ENCODE results near the gene LONRF2.

LONRF2 gene

GRCh38 chr2:100275200-100275589, 47.1 kb downstream of the LONRF2 start:
- no peak for DNase-seq (ENCODE audit: low spot score)

GRCh38 chr2:100274566-100275199, 47.6 kb downstream of the LONRF2 start:
- DNase-seq (ENCODE audit: low spot score): no peak

GRCh38 chr2:100274076-100274475, 48.2 kb downstream of the LONRF2 start:
- DNase-seq (ENCODE audit: low spot score): no peak

GRCh38 chr2:100273387-100273786, 48.9 kb downstream of the LONRF2 start:
- DNase-seq (ENCODE audit: low spot score): no peak

- no peak for DNase-seq (ENCODE audit: low spot score)
These were observed 49.4 kb downstream of the LONRF2 start for GRCh38 chr2:100272841-100273329.

GRCh38 chr2:100271210-100271609, 51.1 kb downstream of the LONRF2 start:
- DNase-seq (ENCODE audit: low spot score): no peak

- DNase-seq (ENCODE audit: low spot score): no peak
These were observed 51.7 kb downstream of the LONRF2 start for GRCh38 chr2:100270381-100271146.

GRCh38 chr2:100269889-100270288, 52.4 kb downstream of the LONRF2 start:
- DNase-seq (ENCODE audit: low spot score): no peak

- DNase-seq (ENCODE audit: low spot score): no peak
These were observed 53.3 kb downstream of the LONRF2 start for GRCh38 chr2:100268986-100269385.

GRCh38 chr2:100267751-100268150, 54.5 kb downstream of the LONRF2 start:
- no peak for DNase-seq (ENCODE audit: low spot score)

GRCh38 chr2:100266126-100266525, 56.2 kb downstream of the LONRF2 start:
- no peak for DNase-seq (ENCODE audit: low spot score)

GRCh38 chr2:100265226-100265625, 57.1 kb downstream of the LONRF2 start:
- DNase-seq (ENCODE audit: low spot score): no peak

- DNase-seq (ENCODE audit: low spot score): no peak
These were observed 57.6 kb downstream of the LONRF2 start for GRCh38 chr2:100264651-100265050.

GRCh38 chr2:100264121-100264520, 58.2 kb downstream of the LONRF2 start:
- DNase-seq (ENCODE audit: low spot score): no peak

GRCh38 chr2:100262555-100263320, 59.6 kb downstream of the LONRF2 start:
- peak; percentile 76 for DNase-seq (ENCODE audit: low spot score)

- peak; percentile 69 for DNase-seq (ENCODE audit: low spot score)
These were observed 60.3 kb downstream of the LONRF2 start for GRCh38 chr2:100262046-100262445.

- peak; percentile 92 for DNase-seq (ENCODE audit: low spot score)
These were observed 61.3 kb downstream of the LONRF2 start for GRCh38 chr2:100260712-100261620.

- no peak for DNase-seq (ENCODE audit: low spot score)
These were observed 63.2 kb downstream of the LONRF2 start for GRCh38 chr2:100259106-100259505.

GRCh38 chr2:100257939-100258338, 64.4 kb downstream of the LONRF2 start:
- DNase-seq (ENCODE audit: low spot score): no peak

- DNase-seq (ENCODE audit: low spot score): peak; percentile 32
These were observed 65.5 kb downstream of the LONRF2 start for GRCh38 chr2:100256849-100257248.

GRCh38 chr2:100256416-100256815, 65.9 kb downstream of the LONRF2 start:
- no peak for DNase-seq (ENCODE audit: low spot score)
